CD4-positive, alpha-beta T cell treated with Interleukin-10 for 1 hour (primary cell): ENCODE measurements around the gene RILP.

ENCODE experiments used
- DNase-seq: peaks from one replicate; pipeline ENCODE4 v3.0.0-alpha.2; 2020

Gene RILP

DNA sequence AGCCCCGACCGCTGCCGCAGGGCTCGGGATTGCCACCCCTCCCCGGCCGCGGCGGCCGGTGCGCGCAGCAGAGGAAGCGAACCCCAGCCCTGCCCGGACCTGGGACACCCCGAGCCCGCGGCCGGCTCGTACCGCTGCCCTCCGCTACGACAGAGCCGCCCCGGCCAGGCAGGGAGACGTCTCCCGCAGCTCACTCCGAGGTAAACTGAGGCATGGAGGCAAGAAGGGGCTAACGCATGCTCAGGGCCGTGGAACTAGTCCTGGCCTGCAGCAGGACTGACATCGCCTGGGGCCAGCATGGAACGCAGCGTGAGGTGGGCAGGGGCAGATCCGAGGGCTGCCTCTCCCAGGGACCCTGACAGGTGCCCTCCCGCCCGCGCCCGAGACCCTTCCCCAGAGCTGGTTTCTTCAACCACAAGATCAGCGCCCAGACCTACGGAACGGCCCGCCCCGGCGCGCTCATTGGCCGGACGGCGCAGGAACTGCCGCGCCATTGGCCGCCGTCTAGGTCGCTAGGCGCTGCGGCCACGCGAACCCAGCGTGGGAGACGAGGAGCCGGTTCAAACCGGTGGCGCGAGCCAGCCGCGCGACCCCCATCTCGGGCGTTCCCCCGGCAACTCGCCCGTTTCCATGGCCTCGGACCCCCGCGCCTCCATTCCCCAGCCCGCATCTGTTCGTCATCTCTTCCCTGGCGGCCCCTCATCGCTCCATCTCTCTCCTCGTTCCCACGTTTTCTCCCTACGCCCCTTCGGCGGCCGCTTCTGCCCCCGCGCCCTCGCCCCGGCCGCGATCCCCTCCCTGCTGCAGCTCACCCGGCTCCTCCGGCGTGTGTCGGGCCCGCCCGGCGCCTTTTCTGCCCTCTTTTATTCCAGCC, 21.4 kb downstream of the RILP start, which contains the start of gene SLC43A2:
SLC43A2 (minus strand) TSS at position 853 of the 874 bp plus-strand sequence. CDS start 960 bp downstream, outside the sequence.
- peak; percentile 78 for DNase-seq

DNA sequence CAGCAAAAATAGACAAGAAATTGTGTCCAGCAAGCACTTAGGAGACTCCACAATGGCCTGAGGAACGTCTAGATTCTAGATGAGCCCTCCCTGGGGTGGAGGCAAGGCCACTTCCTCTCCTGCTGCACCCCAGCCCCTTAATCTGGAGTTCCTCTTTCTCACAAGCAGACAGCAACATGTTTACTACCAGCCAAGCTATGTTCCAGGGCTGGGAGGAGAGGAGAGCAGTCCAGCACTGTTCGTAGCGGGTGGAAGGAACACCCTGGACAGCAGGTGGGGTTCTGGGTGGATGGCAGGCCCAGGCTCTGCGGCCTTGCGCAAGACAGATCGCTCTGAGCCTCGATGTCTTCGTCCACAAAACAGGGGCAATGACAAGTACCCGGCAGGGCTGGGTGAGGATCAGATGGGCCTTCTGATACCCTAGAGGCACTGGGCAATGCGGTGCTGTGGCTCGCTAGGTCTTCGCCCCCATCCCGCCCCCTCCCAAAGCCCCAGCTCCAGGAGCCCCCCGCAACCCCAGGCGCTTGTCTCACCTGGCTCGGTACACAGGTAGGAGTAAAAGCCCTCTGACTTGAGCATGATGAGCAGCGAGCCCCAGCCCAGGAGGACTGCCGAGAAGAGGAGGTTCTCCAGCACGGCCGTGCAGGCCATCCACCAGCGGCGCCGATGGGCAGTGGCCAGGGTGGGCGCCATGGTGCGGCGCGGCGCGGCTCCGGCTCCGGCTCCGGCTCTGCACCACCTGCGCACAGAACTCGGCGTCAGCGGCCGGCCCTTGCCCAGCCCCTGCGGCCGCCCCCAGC, 22.3 kb downstream of the RILP start:
- DNase-seq, result no peak

DNA sequence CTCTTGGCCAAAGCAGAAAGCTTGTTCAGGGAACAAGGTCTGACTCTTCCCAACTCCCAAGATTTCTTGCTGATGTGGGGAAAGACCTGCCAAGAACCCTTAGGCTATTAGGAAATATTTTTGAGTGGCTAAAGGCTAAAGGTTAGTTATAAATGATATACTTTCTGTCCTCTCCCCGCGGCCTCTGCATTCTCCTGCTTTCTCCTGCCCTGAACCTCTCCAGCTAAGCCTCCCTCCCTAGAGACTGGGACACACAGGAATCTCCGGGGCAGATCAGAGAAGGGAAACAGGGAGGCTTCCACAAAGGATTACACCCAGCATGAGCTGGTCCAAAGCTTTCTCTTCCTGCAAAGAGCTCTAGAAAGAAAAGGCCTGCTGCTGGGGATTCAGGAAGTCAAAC, 23.3 kb downstream of the RILP start:
- no peak for DNase-seq

DNA sequence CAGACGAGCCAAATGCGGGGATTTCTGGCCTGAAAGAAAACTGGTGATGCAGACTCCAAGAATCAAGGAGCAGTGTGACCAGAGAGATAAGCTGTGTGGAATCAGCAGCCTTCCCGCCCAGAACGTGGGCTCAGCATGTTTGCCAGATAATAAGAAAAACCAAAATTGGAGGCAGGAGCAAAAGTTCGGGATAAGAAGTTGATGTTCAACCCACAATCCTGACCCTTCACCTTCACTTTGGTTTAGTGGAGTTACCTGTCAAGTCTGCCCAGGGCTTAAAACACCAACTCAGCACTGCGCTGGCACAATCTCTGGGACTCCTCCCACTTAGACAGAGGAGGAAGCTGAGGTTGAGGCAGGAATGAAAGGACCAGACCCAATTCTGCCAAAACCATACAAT, 24.1 kb downstream of the RILP start:
- DNase-seq, result no peak

DNA sequence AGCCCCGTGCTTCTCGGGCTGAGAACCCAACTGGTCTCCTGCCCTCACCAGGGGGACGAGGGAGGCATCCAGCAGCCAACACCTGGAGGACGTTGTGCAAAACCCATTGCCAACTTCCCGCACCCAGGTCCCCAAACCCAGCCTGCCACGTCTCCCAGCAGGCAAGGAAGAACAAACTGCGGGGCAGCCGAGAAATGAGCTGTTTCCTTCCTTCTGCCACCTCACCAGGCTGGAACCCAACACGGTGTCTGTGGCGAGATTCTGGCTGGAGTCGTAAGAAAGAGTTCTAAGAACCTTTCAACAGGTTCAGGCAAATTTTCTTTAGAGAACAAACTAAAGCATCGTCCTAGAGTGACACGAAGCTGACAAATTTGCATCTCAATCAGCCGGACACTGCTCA, 24.6 kb downstream of the RILP start:
- no peak for DNase-seq

DNA sequence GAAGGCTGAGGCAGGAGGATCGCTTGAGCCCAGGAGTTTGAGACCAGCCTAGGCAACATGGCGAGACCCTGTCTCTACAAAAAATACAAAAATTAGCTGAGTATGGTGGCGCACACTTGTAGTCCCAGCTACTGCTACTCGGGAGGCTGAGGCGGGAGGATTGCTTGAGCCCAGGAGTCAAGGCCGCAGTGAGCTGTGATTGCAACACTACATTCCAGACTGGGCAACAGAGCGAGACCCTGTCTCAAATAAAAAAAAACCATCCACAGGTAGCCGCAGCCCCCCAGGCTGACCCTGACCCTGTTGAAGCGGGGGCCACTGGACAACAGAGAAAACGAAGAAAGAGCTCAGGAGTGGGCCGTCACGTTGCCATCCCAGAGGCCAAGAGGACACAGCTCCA, 25.0 kb downstream of the RILP start:
- DNase-seq, result no peak

DNA sequence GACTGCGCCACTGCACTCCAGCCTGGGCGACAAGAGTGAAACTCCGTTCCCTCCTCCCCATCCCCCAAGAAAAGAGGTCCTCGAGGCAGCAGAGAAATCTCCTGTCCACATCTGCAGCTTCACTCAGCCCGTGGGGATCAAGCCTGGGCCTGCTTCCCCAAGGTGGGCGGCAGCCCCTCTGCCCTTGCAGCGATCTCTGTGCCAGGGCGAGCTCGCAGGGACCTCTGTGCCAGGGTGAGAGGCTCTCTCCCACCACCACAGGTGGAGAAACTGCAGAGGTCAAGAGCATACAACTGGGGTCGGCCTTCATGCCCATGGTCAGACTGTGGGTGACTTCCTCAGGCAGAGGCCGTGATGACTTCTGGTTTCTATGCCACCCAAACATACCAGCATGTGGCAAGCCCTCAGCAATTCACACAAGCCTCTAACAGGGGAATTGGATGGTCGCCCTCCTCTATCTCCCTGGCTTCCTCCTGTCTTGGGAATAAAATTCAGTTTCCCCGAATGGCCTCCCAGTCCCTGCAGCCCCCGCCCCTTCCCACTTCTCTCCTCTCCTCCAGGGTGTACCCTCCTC, 26.5 kb downstream of the RILP start:
- DNase-seq, result no peak

DNA sequence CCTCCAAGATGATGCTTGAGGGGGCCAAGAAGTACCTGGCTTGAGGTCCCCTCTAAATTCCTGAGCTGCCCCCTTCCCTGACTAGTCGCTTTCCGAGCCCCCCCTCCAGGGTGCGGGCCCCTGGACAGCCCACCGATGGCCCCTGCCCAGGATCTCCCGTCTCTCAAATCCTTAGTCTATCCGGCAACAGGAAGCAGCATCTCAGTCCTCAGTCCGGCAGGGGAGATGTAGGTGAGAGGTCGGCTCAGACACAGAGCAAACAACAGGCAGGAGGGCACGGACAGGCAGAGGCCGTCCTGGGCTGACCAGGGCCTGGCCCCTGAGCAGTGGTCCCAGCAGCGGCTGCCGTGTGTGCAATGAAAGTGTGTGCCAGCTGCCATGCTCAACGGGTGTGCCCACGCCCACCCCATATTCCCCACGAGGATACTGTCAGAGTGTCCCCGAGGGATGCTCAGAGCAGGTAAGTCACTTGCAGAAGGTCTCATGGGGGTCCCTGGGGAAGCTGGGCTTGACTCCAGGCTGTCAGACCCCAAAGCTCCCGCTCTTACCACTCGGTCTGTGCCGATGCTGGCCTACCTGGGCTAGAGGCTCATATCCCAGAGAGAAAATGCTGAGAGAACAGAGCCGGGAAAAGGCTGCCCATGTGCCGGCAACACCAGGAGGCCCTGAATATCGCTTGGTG, 28.3 kb downstream of the RILP start:
- no peak for DNase-seq

DNA sequence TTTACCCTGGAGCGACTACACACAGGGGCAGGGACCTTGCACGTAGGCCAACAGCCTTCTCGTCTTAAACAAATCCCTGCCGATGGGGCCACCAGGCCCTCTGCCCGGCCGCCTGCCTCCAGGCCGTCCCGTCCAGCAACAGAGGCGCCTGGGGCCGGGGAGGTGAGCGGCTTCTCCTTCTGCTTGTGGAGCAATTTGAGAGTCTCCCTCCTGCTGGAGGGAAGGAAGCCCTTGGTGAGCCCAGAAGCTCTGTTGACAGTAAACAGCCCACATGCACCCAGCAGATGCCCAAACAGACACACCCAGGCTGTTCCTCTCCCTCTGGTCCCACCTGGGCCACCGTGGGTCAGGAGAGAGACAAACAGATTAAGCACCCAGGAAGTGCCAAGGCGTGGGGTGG, 29.2 kb downstream of the RILP start:
- DNase-seq, result no peak

DNA sequence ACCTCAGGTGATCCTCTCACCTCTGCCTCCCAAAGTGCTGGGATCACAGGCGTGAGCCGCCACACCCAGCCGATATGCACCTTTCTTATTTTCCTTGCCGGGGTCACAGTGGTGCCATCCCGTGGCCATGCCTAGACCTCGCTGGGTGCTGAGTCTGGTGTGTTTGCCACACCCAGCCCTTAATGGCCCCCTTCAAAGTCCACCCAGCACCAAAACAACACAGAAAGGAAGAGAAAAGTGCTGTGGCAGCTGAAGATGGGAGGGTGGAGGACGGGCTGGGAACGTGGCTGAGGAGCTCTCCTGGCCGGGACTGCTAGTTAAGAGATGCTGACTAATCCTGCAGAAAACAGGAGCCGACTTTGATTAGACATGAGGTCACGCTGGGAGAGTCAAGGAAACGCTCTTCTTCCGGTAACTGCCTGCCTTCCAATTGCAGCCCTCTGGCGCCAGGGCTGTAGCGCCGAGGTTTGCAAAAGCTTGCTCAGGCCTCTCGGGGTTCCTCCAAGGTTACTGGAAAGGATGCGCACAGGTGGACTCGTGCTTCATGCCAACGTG, 32.0 kb downstream of the RILP start:
- DNase-seq, result no peak

DNA sequence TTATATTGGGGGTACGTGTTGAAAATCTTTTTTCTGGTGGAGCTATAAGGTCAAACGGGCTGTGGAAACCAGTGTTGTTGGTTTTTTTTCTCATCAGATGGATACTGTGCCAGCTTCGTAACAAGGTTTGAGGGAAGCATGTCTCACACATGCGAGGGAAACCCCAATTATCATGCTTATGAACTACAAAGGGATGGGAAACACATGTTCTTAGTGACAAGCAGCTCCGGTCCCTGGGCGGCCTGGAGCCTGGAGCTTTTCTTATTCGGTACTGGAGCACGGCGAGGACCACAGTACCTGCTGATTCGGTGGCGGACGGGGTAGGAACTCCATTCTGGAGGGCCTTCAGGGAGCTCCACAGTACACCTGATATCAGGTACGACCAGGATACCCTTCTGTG, 33.6 kb downstream of the RILP start:
- DNase-seq, result no peak

DNA sequence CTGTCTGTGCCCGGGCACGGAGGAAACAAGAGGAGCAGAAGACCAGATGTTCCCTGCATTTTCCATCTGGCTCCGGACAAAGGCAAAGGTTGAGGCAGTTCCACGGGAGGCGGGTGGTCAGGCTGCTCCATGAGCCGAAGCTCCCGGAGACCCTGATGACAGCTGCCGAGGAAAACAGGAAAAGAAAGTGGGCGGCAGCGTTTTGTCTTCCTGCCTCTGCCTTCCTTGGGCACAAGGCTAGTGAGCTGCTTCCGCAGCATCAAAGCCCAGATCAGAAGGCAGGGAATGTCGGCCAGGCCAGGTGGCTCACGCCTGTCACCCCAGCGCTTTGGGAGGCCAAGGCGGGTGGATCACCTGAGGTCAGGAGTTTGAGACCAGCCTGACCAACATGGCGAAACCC, 37.3 kb downstream of the RILP start:
- no peak for DNase-seq

DNA sequence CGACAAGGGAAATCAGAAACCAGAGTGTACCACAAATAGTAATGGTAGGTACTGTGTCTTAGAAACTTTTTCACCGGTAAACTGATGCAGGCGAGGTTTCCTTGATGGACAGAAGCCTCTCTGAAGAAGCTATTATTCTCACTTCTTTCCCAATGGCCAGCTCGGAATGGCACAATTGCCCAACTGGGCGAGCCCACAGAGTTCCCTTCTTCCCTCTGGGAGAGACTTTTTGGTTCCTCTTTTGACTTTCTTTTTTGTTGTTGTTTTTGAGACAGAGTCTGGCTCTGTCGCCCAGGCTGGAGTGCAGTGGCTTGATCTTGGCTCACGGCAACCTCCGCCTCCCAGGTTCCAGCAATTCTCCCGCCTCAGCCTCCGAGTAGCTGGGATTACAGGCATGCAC, 38.0 kb downstream of the RILP start:
- no peak for DNase-seq

DNA sequence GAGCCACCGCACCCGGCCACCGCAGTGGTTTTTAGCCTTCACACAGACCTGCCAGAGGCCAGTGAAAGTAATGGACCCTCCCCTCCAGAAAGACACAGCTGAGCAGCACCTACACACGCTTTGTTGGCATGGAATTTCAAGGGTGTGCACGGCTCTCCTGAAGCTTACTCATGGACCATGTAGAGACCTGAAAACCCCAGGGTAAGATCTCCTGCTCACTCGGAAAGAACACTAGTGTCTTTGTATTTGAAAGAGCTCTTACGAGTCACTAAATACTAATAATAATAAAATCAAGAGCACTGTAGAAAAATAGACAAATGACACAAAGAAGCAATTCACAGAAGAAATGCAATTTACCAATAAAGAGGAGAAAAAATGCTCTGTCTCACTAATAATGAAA, 41.0 kb downstream of the RILP start:
- no peak for DNase-seq

DNA sequence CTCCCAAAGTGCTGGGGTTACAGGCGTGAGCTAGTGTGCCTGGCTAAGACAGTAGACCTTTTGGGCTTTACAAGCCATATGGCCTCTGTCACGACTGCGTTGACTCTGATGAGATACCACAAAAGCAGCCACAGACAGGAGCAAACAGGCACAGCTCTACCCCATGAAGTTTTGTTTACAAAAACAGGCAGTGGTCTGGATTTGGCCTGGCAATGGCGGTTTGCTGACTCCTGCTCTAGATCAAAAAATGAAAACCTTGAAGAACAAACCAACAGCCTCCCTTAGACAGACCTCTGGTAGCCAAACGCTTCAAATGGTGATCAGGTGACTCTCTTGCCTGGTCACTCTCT, 41.7 kb downstream of the RILP start:
- DNase-seq, result no peak

DNA sequence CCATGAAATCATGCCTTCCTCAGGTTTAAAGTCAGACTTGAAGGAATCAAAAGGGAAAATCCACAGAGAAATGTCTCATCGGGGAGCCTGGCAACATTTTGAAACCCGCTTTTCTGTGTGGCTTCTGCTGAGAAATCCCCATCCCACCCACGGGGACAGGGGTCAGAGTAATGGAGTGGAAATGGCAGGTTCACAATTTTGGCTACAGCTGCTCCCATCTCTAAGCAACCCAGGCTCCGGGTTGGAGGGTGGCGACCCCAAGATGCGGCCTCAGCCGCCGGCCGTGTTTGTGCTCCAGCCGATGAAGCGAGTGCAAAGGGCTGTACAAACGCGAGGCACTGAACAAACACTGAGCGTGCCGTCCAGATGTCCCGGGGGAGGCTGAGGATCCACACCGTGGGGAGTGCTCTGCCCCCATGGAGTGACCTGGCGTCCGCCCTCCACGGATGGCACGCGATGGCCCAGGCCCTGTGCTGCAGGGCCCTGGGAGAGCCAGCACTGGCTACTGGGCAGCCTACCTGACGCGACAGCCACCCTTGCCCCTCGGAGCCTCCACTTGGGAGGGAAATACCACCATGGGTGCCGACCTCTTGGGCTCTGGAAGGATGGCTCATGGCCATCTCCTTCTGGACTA, 43.2 kb downstream of the RILP start:
- no peak for DNase-seq

DNA sequence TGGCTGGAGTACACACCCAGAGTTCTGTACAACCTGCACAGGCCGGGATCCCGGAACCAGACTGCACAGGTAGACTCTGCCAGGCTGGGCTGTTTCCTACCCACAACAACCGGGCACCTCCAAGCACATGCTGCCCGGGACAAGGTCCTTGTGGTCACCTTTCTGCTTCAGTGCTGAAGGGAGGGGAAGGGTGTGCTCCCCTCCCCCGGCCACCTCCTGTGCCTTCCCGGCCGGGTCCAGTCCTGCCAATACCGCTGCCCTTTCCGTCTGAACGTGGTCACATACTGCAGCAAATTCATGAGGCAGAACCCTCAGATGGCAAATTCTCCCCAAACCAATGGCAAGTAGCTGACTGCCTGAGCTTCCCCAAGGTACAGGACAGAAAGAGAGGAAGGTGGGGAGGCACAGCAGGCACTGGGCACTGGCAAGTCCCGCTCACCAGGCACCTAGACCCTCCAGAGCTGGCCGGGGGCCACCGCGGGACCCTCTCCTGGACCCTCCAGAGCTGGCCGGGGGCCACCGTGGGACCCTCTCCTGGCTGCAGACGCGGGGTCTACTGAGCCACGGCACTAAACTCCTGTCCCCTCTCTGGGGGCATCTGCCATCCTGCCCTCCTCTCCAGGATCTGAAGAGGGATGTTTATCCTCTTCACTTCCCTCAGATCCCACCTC, 43.9 kb downstream of the RILP start:
- no peak for DNase-seq

DNA sequence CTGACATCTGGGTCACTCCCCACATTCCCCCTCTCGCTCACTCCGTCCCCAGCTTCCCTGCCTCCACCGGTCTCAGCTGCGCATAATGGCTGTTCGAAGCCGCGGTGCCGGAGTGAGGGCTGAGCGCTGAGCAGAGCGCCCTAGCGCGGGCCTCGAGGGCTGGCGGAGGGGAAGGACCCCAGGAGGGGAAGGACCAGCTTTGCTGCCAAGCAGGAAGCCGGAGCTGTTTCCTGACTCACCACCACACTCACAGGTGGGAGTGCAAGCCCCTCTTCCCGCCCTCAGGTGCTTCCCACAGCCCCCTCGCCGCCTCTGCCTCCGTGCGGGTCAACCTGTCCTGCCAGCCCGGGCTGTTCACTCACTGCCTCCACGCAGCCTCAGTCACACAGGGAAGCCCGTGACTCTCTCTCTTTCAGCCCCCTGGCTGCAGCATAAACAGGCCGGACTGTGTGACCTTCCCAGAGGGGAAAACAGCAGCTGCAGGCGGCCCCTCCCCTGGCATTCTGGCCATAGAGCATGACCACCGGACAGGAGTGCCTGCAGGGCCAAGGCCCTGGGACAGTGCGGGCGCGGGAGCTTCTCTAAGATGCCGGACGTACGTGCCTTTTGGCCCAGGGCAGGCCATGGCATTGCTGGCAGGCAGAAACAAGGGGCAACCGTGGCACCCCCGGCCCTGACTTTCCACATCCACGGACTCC, 44.7 kb downstream of the RILP start:
- no peak for DNase-seq

DNA sequence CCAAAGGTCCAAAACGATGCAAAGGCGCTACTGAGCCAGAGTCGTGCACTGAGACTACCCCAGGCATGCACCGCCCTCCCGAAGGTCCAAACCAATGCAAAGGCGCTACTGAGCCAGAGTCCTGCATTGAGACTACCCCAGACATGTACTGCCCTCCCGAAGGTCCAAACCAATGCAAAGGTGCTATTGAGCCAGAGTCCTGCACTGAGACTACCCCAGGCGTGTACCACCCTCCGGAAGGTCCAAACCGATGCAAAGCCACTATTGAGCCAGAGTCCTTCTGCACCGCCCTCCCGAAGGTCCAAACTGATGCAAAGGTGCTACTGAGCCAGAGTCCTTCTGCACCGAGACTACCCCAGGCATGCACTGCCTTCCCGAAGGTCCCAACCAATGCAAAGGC, 48.1 kb downstream of the RILP start:
- no peak for DNase-seq

DNA sequence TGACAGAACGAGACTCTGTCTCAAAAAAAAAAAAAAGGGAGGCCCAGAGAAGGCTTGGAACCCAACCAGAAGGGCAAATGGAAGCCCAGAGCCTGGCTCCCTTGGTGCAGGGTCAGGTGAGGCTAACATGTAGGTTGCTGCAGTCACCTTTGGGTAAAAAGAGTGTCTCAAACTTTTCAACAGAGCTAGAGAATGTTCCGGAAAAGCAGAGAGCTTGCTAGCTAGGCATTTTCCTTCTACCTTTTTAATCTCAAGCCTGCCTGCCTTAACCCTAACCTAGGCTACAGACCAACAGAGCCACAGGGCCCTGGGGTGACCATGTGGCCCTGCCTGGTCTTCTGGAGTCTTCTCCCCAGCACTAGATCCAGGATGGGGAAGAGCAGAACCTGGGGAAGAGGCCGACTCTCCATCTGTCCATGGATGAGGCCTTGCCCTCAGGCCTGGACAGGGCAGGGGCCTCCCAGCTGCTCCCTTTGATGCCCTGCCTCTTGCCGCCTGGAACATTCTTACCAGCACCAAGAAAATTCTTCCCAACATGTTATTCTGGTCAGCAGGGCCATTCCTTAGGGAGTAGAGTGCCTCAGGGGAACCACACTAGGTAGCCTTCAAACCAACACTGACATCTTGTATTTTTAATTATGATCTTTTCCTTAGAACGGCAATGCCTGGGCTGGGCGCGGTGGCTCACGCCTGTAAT, 51.1 kb downstream of the RILP start:
- DNase-seq, result no peak
